A549 (cell line): ENCODE measurements around the gene TRIM15. TPM values are rescaled to one million over a fixed set of nuclear protein-coding genes. Genes with fewer than 3 reads are reported as not detected.

Experiments
- ATAC-seq, 2 experiments: fragments of 200-7000 bp in 1 of 2; fragments of >200 bp in 1 of 2; cut with Nextera tagmentation in 1 of 2; cut with Tn5 transposase in 1 of 2; 3 replicates each; pipeline versions ENCODE4 v1.8.0 to v1.9.1; 2018 to 2020; ENCODE audit warnings: mild to moderate bottlenecking in 1 of 2, moderate library complexity in 1 of 2
- CTCF ChIA-PET: fragments of 300-600 bp; sonication (Branson Sonifier 250); formaldehyde crosslinking; extraction: SDS; loops from one replicate; lab custom pipeline; 2021; ENCODE audit warnings: antibody characterized with exemption, inconsistent platforms; lab: Yijun Ruan, JAX
- POLR2A ChIA-PET: fragments of 350-600 bp; formaldehyde crosslinking; extraction: SDS; loops from one replicate; lab custom pipeline; 2021; ENCODE audit warnings: antibody characterized with exemption, inconsistent platforms; lab: Yijun Ruan, JAX
- DNase-seq, 2 experiments: peaks; one replicate each; pipeline versions ENCODE4 v3.0.0 to v3.0.0-alpha.2; 2011 to 2016; ENCODE audit warnings: low read depth in 1 of 2, low spot score in 1 of 2
- FAIRE-seq: peaks from 2 replicates; lab custom pipeline; 2011; peaks lifted over from hg19 to GRCh38; lab: Jason Lieb, UNC
- H3K27ac ChIP-seq, 2 experiments: fragments of >200 bp; sonication (Bioruptor Twin); formaldehyde crosslinking; 3 replicates each; pipeline ENCODE4 v1.5.1; 2016 to 2017
- H3K4me1 ChIP-seq: fragments of >200 bp; sonication (Bioruptor Twin); formaldehyde crosslinking; 3 replicates; pipeline ENCODE4 v1.6.1; 2016
- H3K4me2 ChIP-seq: fragments of >200 bp; sonication (Bioruptor Twin); formaldehyde crosslinking; 3 replicates; pipeline ENCODE4 v1.6.1; 2016
- H3K4me3 ChIP-seq: fragments of >200 bp; sonication (Bioruptor Twin); formaldehyde crosslinking; 3 replicates; pipeline ENCODE4 v1.5.1; 2016
- H3K9me3 ChIP-seq: fragments of >200 bp; sonication (Bioruptor Twin); formaldehyde crosslinking; 3 replicates; pipeline ENCODE4 v1.6.1; 2016
- BHLHE40 ChIP-seq: IDR thresholded peaks from 2 replicates; pipeline ENCODE4 v1.6.1; 2012; ENCODE audit warnings: low read depth, low read length, inconsistent platforms
- CBX2 ChIP-seq: fragments of 200-600 bp; sonication (generic); IDR thresholded peaks from 2 replicates; pipeline ENCODE4 v1.6.1; 2016; ENCODE audit warnings: low read depth, mild to moderate bottlenecking, borderline replicate concordance
- CBX8 ChIP-seq: fragments of 200-600 bp; sonication (generic); IDR thresholded peaks from 2 replicates; pipeline ENCODE4 v1.6.1; 2016
- EHF ChIP-seq: fragments of 250-450 bp; sonication (Bioruptor Pico); IDR thresholded peaks from 2 replicates; pipeline ENCODE4 v1.5.0; 2020; ENCODE audit warnings: mild to moderate bottlenecking
- EP300 ChIP-seq, 2 experiments: fragments of >200 bp; sonication (Bioruptor Twin); formaldehyde crosslinking; IDR thresholded peaks; 2 replicates in 1 of 2; 3 replicates in 1 of 2; pipeline ENCODE4 v1.6.1; 2016 to 2017
- FOSB ChIP-seq: fragments of 250-450 bp; sonication (Bioruptor Pico); IDR thresholded peaks from 2 replicates; pipeline ENCODE4 v1.5.0; 2020; ENCODE audit warnings: mild to moderate bottlenecking, moderate library complexity
- FOSL2 ChIP-seq, 2 experiments: fragments of 450-650 bp in 1 of 2; fragments of >200 bp in 1 of 2; sonication (Bioruptor Twin) in 1 of 2; formaldehyde crosslinking; IDR thresholded peaks; 2 replicates each; pipeline versions ENCODE4 v1.5.0 to v1.6.1; 2016 to 2020; ENCODE audit warnings: mild to moderate bottlenecking in 1 of 2, moderate library complexity in 1 of 2
- FOXS1 ChIP-seq: fragments of 250-450 bp; sonication (Bioruptor Pico); IDR thresholded peaks from 2 replicates; pipeline ENCODE4 v1.5.0; 2020; ENCODE audit warnings: mild to moderate bottlenecking, moderate library complexity
- GATA3 ChIP-seq: IDR thresholded peaks from 2 replicates; pipeline ENCODE4 v1.6.1; 2012; ENCODE audit warnings: borderline replicate concordance
- HDAC2 ChIP-seq: fragments of 200-600 bp; sonication (generic); IDR thresholded peaks from 2 replicates; pipeline ENCODE4 v1.6.1; 2016
- HEYL ChIP-seq: fragments of 250-450 bp; sonication (Bioruptor Pico); IDR thresholded peaks from 2 replicates; pipeline ENCODE4 v1.8.0; 2021; ENCODE audit warnings: mild to moderate bottlenecking, moderate library complexity
- HOXA7 ChIP-seq: fragments of 250-450 bp; sonication (Bioruptor Pico); IDR thresholded peaks from 2 replicates; pipeline ENCODE4 v1.5.0; 2020; ENCODE audit warnings: mild to moderate bottlenecking, moderate library complexity
- KDM5A ChIP-seq: fragments of 200-600 bp; sonication (generic); IDR thresholded peaks from 2 replicates; pipeline ENCODE4 v1.6.1; 2016; ENCODE audit warnings: antibody characterized with exemption, mild to moderate bottlenecking
- MAFK ChIP-seq: fragments of 450-650 bp; IDR thresholded peaks from 2 replicates; pipeline ENCODE4 v1.6.1; 2014; ENCODE audit not compliant: partially characterized antibody
- MYC ChIP-seq: IDR thresholded peaks from 2 replicates; pipeline ENCODE4 v1.6.1; 2012; ENCODE audit warnings: mild to moderate bottlenecking, inconsistent platforms, low read length, improper control_type of control experiment, borderline replicate concordance
- NR3C1 ChIP-seq: fragments of >200 bp; sonication (Bioruptor Twin); formaldehyde crosslinking; IDR thresholded peaks from 3 replicates; pipeline ENCODE4 v1.6.1; 2017
- PBX3 ChIP-seq: IDR thresholded peaks from 2 replicates; pipeline ENCODE4 v1.6.1; 2012
- POLR2A ChIP-seq: IDR thresholded peaks from 2 replicates; pipeline ENCODE4 v1.6.1; 2012; ENCODE audit warnings: mild to moderate bottlenecking, low read length
- RARB ChIP-seq: fragments of 250-450 bp; sonication (Bioruptor Pico); IDR thresholded peaks from 2 replicates; pipeline ENCODE4 v1.8.0; 2021; ENCODE audit warnings: mild to moderate bottlenecking, moderate library complexity
- RCOR1 ChIP-seq: fragments of 150-350 bp; IDR thresholded peaks from 2 replicates; pipeline ENCODE4 v1.6.1; 2014; ENCODE audit warnings: antibody characterized with exemption, low read length, low read depth
- RFX5 ChIP-seq: fragments of 450-650 bp; IDR thresholded peaks from 2 replicates; pipeline ENCODE4 v1.7.1; 2014; ENCODE audit warnings: antibody characterized with exemption, mild to moderate bottlenecking, moderate library complexity
- TFCP2L1 ChIP-seq: fragments of 250-450 bp; sonication (Bioruptor Pico); IDR thresholded peaks from 2 replicates; pipeline ENCODE4 v1.5.0; 2021; ENCODE audit warnings: mild to moderate bottlenecking
- ZC3H11A ChIP-seq: fragments of 450-650 bp; IDR thresholded peaks from 2 replicates; pipeline ENCODE4 v1.6.1; 2014; ENCODE audit warnings: antibody characterized with exemption, mild to moderate bottlenecking
- ZSCAN20 ChIP-seq: fragments of 250-450 bp; sonication (Bioruptor Pico); IDR thresholded peaks from 2 replicates; pipeline ENCODE4 v1.8.0; 2022; ENCODE audit warnings: mild to moderate bottlenecking, moderate library complexity
- WGBS: methylation state at CpG from one replicate; pipeline ENCODE4 v1.1.6; 2017; ENCODE audit errors: missing lambda C conversion rate; 5-methylcytosine and 5-hydroxymethylcytosine counted together
- polyA plus RNA-seq, 4 experiments: library from polyadenylated mRNA; depleted of rRNA in 3 of 4; stranded (reverse); fragments of >200 nt; fragmentation: RNase III in 1 of 4; extraction: RNeasy Plus Mini Kit Qiagen cat#74134 plus additional on column Dnase treatment in 1 of 4; gene quantifications; 2 replicates in 3 of 4; 3 replicates in 1 of 4; pipeline ENCODE4 v1.2.3, GENCODE V29; 2011 to 2017
- TF ChIP-seq, protein P1 (sequence below): fragments of >200 bp; sonication (Bioruptor Twin); formaldehyde crosslinking; IDR thresholded peaks from 3 replicates; pipeline ENCODE4 v1.5.1; 2016
- TF ChIP-seq, protein P2 (sequence below): IDR thresholded peaks from 2 replicates; pipeline ENCODE4 v1.6.1; 2012

The TRIM15 gene
- polyA plus RNA-seq, 2 of the 4 experiments (the other 2 are of a cell fraction), result 0.09 to 0.37 TPM

DNA sequence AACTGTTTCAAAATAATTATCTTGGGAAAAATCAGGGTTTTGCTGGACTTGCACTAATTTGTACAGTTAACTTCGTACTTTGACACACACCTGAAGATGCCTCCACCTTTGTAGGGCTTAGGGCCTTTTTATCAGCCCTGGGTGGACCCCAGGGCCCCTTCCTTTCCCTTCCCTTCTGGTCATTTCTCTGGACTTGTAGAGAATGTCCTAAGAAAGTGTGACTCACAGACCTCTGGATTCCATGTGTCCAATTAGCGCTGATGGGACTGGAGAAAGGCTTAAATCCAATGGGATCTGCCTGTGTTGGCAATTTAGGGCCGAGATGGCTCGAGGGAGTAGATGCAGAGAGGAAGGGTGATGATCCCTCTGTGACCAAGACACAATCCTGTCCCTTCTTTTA lies 9.3 kb downstream of the TRIM15 start:
- no peaks in the 10 kb centered on the region for H3K4me1 ChIP-seq
- ChIA-PET CTCF (interaction anchor here (1.0 kb wide), 1 partner anchor 41 kb away, joined by 3 read pairs; no protein-coding TSS in a partner anchor), POLR2A (no interaction called here)
- no peak overlapping the region for H3K4me2 ChIP-seq
- no peak for DNase-seq
- no peak for FAIRE-seq
- no peak overlapping the region for H3K4me3 ChIP-seq
- H3K9me3 ChIP-seq, result no peaks in the 10 kb centered on the region
- WGBS, result 53% methylated on average over 4 of the region's 4 CpGs
- TF ChIP-seq NR3C1, result no peak
- no peak for TF ChIP-seq CBX2
- no peak for TF ChIP-seq POLR2A
- no peak for TF ChIP-seq KDM5A
- TF ChIP-seq EHF (CRISPR knock-in tag), result no peak
- H3K27ac ChIP-seq, result no peak overlapping the region
- no peak for ATAC-seq

- POLR2A ChIA-PET, result no interaction called here
- WGBS, result 100% methylated on average over 1 of the region's 2 CpGs
- FAIRE-seq (no peak), ATAC-seq (no peak), DNase-seq (no peak)
- no peak overlapping the region for H3K27ac ChIP-seq
- no peak overlapping the region for H3K4me3 ChIP-seq
- no peak overlapping the region for H3K4me2 ChIP-seq
- TF ChIP-seq PBX3 (no peak), EHF (CRISPR knock-in tag) (no peak), HDAC2 (no peak), NR3C1 (no peak), FOSB (CRISPR knock-in tag) (no peak), ZC3H11A (no peak), MAFK (no peak), HOXA7 (CRISPR knock-in tag) (no peak), MYC (no peak), GATA3 (no peak), HEYL (CRISPR knock-in tag) (no peak), CBX8 (no peak), ZSCAN20 (no peak), RFX5 (no peak)
- TF ChIP-seq, protein P1, sequence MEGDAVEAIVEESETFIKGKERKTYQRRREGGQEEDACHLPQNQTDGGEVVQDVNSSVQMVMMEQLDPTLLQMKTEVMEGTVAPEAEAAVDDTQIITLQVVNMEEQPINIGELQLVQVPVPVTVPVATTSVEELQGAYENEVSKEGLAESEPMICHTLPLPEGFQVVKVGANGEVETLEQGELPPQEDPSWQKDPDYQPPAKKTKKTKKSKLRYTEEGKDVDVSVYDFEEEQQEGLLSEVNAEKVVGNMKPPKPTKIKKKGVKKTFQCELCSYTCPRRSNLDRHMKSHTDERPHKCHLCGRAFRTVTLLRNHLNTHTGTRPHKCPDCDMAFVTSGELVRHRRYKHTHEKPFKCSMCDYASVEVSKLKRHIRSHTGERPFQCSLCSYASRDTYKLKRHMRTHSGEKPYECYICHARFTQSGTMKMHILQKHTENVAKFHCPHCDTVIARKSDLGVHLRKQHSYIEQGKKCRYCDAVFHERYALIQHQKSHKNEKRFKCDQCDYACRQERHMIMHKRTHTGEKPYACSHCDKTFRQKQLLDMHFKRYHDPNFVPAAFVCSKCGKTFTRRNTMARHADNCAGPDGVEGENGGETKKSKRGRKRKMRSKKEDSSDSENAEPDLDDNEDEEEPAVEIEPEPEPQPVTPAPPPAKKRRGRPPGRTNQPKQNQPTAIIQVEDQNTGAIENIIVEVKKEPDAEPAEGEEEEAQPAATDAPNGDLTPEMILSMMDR, result no peak
- H3K9me3 ChIP-seq, result peaks cover 9% of the 10 kb centered on the region; the same call in 2 of the 3 replicates
- no peaks in the 10 kb centered on the region for H3K4me1 ChIP-seq
- CTCF ChIA-PET, result interaction anchor here (0.8 to 2.9 kb wide), 2 partner anchors 45 to 72 kb away, joined by 4 to 9 read pairs; no protein-coding TSS in a partner anchor
These were observed 12.4 kb downstream of the TRIM15 start for GRCh38 chr6:30175765-30176164.

DNA sequence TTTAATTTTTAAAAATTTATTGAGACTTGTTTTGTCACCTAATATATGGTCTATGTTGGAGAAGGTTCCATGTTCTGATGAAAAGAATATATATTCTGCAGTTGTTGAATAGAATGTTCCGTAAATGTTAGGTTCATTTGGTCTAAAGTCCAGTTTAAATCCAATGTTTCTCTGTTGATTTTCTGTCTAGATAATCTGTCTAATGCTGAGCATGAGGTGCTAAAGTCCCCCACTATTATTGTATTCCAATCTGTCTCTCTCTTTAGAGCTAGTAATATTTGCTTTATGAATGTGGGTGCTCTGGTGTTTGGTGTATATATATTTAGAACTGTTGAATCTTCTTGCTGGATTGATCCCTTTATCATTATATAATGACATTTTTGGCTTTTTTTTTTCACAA lies 15.5 kb downstream of the TRIM15 start:
- TF ChIP-seq EHF (CRISPR knock-in tag) (no peak), PBX3 (no peak), TFCP2L1 (CRISPR knock-in tag) (no peak), FOXS1 (CRISPR knock-in tag) (no peak), BHLHE40 (no peak), POLR2A (no peak), RARB (CRISPR knock-in tag) (no peak), RCOR1 (no peak), EP300 (IDR thresholded peaks at IDR 0.05) (no peak), GATA3 (no peak), FOSL2 (IDR thresholded peaks at IDR 0.05) (no peak), FOSL2 (CRISPR knock-in tag; IDR thresholded peaks at IDR 0.05) (no peak)
- TF ChIP-seq, protein P2, sequence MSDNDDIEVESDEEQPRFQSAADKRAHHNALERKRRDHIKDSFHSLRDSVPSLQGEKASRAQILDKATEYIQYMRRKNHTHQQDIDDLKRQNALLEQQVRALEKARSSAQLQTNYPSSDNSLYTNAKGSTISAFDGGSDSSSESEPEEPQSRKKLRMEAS, result no peak
- WGBS, result 3% methylated on average over 1 of the region's 1 CpG
- Histone ChIP-seq H3K4me2 (no peak overlapping the region), H3K4me3 (no peak overlapping the region), H3K9me3 (peaks cover 9% of the 10 kb centered on the region; the same call in 2 of the 3 replicates), H3K4me1 (no peaks in the 10 kb centered on the region), H3K27ac (no peak overlapping the region)
- ChIA-PET CTCF (interaction anchor here (1.0 to 1.2 kb wide), 2 partner anchors 8 to 48 kb away, joined by 3 read pairs; no protein-coding TSS in a partner anchor), POLR2A (no interaction called here)
- DNase-seq, result no peak
- FAIRE-seq, result no peak
- ATAC-seq, result no peak
